Lung (tissue), 12 donors: Measurements from ENCODE around the gene SLC44A5. TPM values are rescaled to one million over a fixed set of nuclear protein-coding genes. Genes with fewer than 3 reads are reported as not detected.

Source experiments
- ATAC-seq: fragments of 200-7000 bp; cut with Tn5 transposase; one replicate; pipeline ENCODE4 v1.9.1; 2020; ENCODE audit warnings: moderate number of reproducible peaks; ENCODE audit not compliant: insufficient read depth, low FRiP score
- DNase-seq, 3 donors: peaks; one replicate each; pipeline ENCODE4 v3.0.0-alpha.2; 2013 to 2017
- H3K27ac ChIP-seq, 2 donors: one replicate each; pipeline ENCODE4 v1.5.1; 2013; ENCODE audit warnings: mild to moderate bottlenecking in 2 of 2, moderate library complexity in 2 of 2, control low read depth in 1 of 2, inconsistent platforms in 1 of 2, low read depth in 1 of 2, low read length in 1 of 2
- H3K27me3 ChIP-seq, 3 donors: one replicate each; pipeline ENCODE4 v1.5.1; 2013; ENCODE audit warnings: low read length in 2 of 3; ENCODE audit not compliant: control insufficient read depth in 3 of 3, insufficient read depth in 3 of 3
- H3K36me3 ChIP-seq, 4 donors: one replicate each; pipeline ENCODE4 v1.5.1; 2013; ENCODE audit warnings: low read length in 4 of 4, mild to moderate bottlenecking in 1 of 4, moderate library complexity in 1 of 4; ENCODE audit not compliant: control insufficient read depth in 4 of 4, insufficient read depth in 4 of 4
- H3K4me1 ChIP-seq, 5 donors: one replicate each; pipeline ENCODE4 v1.5.1; 2013; ENCODE audit warnings: low read length in 5 of 5, mild to moderate bottlenecking in 2 of 5, moderate library complexity in 1 of 5; ENCODE audit not compliant: control insufficient read depth in 5 of 5, insufficient read depth in 5 of 5
- H3K4me3 ChIP-seq: one replicate; pipeline ENCODE4 v1.5.1; 2013; ENCODE audit warnings: mild to moderate bottlenecking, control low read depth, moderate library complexity
- H3K9ac ChIP-seq, 2 donors: one replicate each; pipeline ENCODE4 v1.5.1; 2013; ENCODE audit warnings: low read length in 2 of 2, control low read depth in 1 of 2; ENCODE audit not compliant: insufficient read depth in 1 of 2
- H3K9me3 ChIP-seq, 4 donors: one replicate each; pipeline ENCODE4 v1.5.1; 2013; ENCODE audit warnings: low read length in 3 of 4, mild to moderate bottlenecking in 1 of 4, moderate library complexity in 1 of 4; ENCODE audit not compliant: control insufficient read depth in 4 of 4, insufficient read depth in 3 of 4
- CTCF ChIP-seq: IDR thresholded peaks from 2 replicates; pipeline ENCODE4 v1.5.1; 2012; ENCODE audit warnings: mild to moderate bottlenecking; ENCODE audit errors: control extremely low read depth, extremely low read depth
- WGBS, 2 donors: extraction: QIAGEN DNeasy Blood & Tissue Kit; methylation state at CpG; one replicate each; pipeline ENCODE4 v1.1.7; 2013; 5-methylcytosine and 5-hydroxymethylcytosine counted together
- polyA plus RNA-seq, 2 donors: library from polyadenylated mRNA; stranded (reverse); fragments of 200-250 nt; gene quantifications; one replicate each; pipeline ENCODE4 v1.2.1, GENCODE V29; 2013
- total RNA-seq, 2 donors: library from RNA; depleted of rRNA in 1 of 2; stranded (reverse); fragments of >200 nt in 1 of 2; gene quantifications; one replicate each; pipeline ENCODE4 v1.2.1, GENCODE V29; 2014 to 2021
- donor health status: control.
- donor health status: control.
- donor health status: Bipolar disorder and iron deficiency.
- donor health status: healthy.
- donor health status: DM: yes; HTN: yes; CAD: no.

SLC44A5 gene
- total and polyA plus RNA-seq, 4 donors, result 0.10 to 1.6 (median 0.43) TPM

- WGBS, 2 donors, result 76 to 82% methylated on average over 1 of the region's 1 CpG
- Histone ChIP-seq H3K27me3 (no peaks in the 10 kb centered on the region), H3K27ac (no peak overlapping the region), H3K9me3 (peaks cover 0 to 3% (median 0%) of the 10 kb centered on the region in 4 donors), H3K9ac (no peak overlapping the region), H3K36me3 (no peaks in the 10 kb centered on the region), H3K4me3 (no peak overlapping the region), H3K4me1 (no peaks in the 10 kb centered on the region)
- no peak for TF ChIP-seq CTCF
- no peak for ATAC-seq
- no peak for DNase-seq
Measured at GRCh38 chr1:75554870-75555269, 56.0 kb downstream of the SLC44A5 start.

GRCh38 chr1:75554181-75554580, 56.7 kb downstream of the SLC44A5 start:
- H3K9me3 ChIP-seq, result peaks cover 0 to 3% (median 0%) of the 10 kb centered on the region in 4 donors
- no peak overlapping the region for H3K4me3 ChIP-seq
- ATAC-seq (no peak), DNase-seq (no peak)
- no peaks in the 10 kb centered on the region for H3K36me3 ChIP-seq
- 90 to 95% methylated on average over 2 of the region's 2 CpGs for WGBS, 2 donors
- H3K4me1 ChIP-seq, result no peaks in the 10 kb centered on the region
- no peaks in the 10 kb centered on the region for H3K27me3 ChIP-seq
- TF ChIP-seq CTCF, result no peak
- no peak overlapping the region for H3K9ac ChIP-seq
- H3K27ac ChIP-seq, result no peak overlapping the region

GRCh38 chr1:75550559-75550958, 60.4 kb downstream of the SLC44A5 start:
- no peak for ATAC-seq
- TF ChIP-seq CTCF, result no peak

GRCh38 chr1:75548721-75549480, 62.0 kb downstream of the SLC44A5 start:
- no peaks in the 10 kb centered on the region for H3K4me1 ChIP-seq
- 83 to 84% methylated on average over 3 of the region's 3 CpGs for WGBS, 2 donors
- H3K4me3 ChIP-seq, result no peak overlapping the region
- no peaks in the 10 kb centered on the region for H3K9me3 ChIP-seq
- DNase-seq (peak in 1 of 3 donors; percentile 3), ATAC-seq (no peak)
- H3K9ac ChIP-seq, result no peak overlapping the region
- no peak for TF ChIP-seq CTCF
- H3K27ac ChIP-seq, result no peak overlapping the region
- H3K36me3 ChIP-seq, result no peaks in the 10 kb centered on the region
- no peaks in the 10 kb centered on the region for H3K27me3 ChIP-seq

More at GRCh38 chr1:75550559-75550958, 60.4 kb downstream of the SLC44A5 start:
- Histone ChIP-seq H3K9me3 (no peaks in the 10 kb centered on the region), H3K9ac (no peak overlapping the region), H3K27me3 (no peaks in the 10 kb centered on the region), H3K36me3 (no peaks in the 10 kb centered on the region), H3K4me3 (no peak overlapping the region), H3K27ac (no peak overlapping the region), H3K4me1 (no peaks in the 10 kb centered on the region)
- DNase-seq, result no peak
